K562 (cell line): ENCODE measurements around the gene KTI12. TPM values are rescaled to one million over a fixed set of nuclear protein-coding genes. Genes with fewer than 3 reads are reported as not detected.
A peak's percentile ranks its signal among the peaks of the same experiment; 100 is the strongest.

Experiments
- ATF7 ChIP-seq: fragments of 450-650 bp; IDR thresholded peaks from 2 replicates; pipeline ENCODE4 v1.7.1; 2014; ENCODE audit warnings: mild to moderate bottlenecking, moderate library complexity
- CBX1 ChIP-seq: sonication (generic); IDR thresholded peaks from 2 replicates; pipeline ENCODE4 v1.6.1; 2016; ENCODE audit warnings: antibody characterized with exemption, low read depth, mild to moderate bottlenecking
- CSDE1 ChIP-seq, 2 experiments: fragments of 450-650 bp; IDR thresholded peaks; 2 replicates each; pipeline ENCODE4 v1.6.1; 2016; ENCODE audit warnings: mild to moderate bottlenecking in 1 of 2
- FOXA1 ChIP-seq: fragments of 450-650 bp; IDR thresholded peaks from 2 replicates; pipeline ENCODE4 v1.6.1; 2016; ENCODE audit warnings: mild to moderate bottlenecking, borderline replicate concordance
- HDAC8 ChIP-seq: fragments of 450-650 bp; IDR thresholded peaks from 2 replicates; pipeline ENCODE4 v1.6.1; 2016; ENCODE audit warnings: mild to moderate bottlenecking, missing genetic modification characterization, moderate library complexity, missing compliant biosample characterization
- HNRNPH1 ChIP-seq: fragments of 200-400 bp; formaldehyde crosslinking; optimal IDR thresholded peaks from 2 replicates; pipeline ENCODE3; 2017; ENCODE audit warnings: low read depth, mild to moderate bottlenecking, low read length, moderate library complexity
- KDM2B ChIP-seq: fragments of 250-450 bp; sonication (Bioruptor Pico); IDR thresholded peaks from 2 replicates; pipeline ENCODE4 v1.8.0; 2021; ENCODE audit warnings: mild to moderate bottlenecking, moderate library complexity
- MCM7 ChIP-seq, 2 experiments: fragments of 450-650 bp; IDR thresholded peaks; 2 replicates each; pipeline ENCODE4 v1.6.1; 2016 to 2018
- NBN ChIP-seq: fragments of 450-650 bp; IDR thresholded peaks from 2 replicates; pipeline ENCODE4 v1.6.1; 2016; ENCODE audit warnings: low read depth, mild to moderate bottlenecking
- NFRKB ChIP-seq: fragments of 450-650 bp; IDR thresholded peaks from 2 replicates; pipeline ENCODE4 v1.6.1; 2016; ENCODE audit warnings: low read depth
- OTX1 ChIP-seq: fragments of 450-650 bp; formaldehyde crosslinking; IDR thresholded peaks from 2 replicates; pipeline ENCODE4 v1.4.0; 2022; ENCODE audit warnings: mild to moderate bottlenecking
- PTBP1 ChIP-seq: fragments of 200-400 bp; formaldehyde crosslinking; IDR thresholded peaks from 2 replicates; pipeline ENCODE4 v1.6.1; 2017; ENCODE audit warnings: low read depth, low read length
- RBM39 ChIP-seq: fragments of 200-400 bp; formaldehyde crosslinking; optimal IDR thresholded peaks from 2 replicates; pipeline ENCODE3; 2018; ENCODE audit warnings: low read depth, low read length
- SUPT5H ChIP-seq: fragments of 450-650 bp; IDR thresholded peaks from 2 replicates; pipeline ENCODE4 v1.6.1; 2016
- ZC3H4 ChIP-seq: sonication (generic); formaldehyde crosslinking; IDR thresholded peaks from 2 replicates; pipeline ENCODE4 v1.9.0; 2021; ENCODE audit warnings: missing genetic modification reagents, borderline replicate concordance
- ZKSCAN8 ChIP-seq: fragments of 200-800 bp; sonication (Bioruptor generic); IDR thresholded peaks from 2 replicates; pipeline ENCODE4 v1.6.1; 2016; ENCODE audit warnings: missing genetic modification characterization, missing compliant biosample characterization
- ZNF146 ChIP-seq: IDR thresholded peaks from one replicate; pipeline ENCODE4 v1.6.1; 2018; ENCODE audit warnings: missing compliant biosample characterization; ENCODE audit not compliant: unreplicated experiment
- ZNF586 ChIP-seq: fragments of 450-650 bp; formaldehyde crosslinking; conservative IDR thresholded peaks from 2 replicates; pipeline ENCODE4 v1.4.0; 2020; ENCODE audit warnings: mild to moderate bottlenecking, moderate library complexity
- polyA plus RNA-seq, 8 experiments: library from polyadenylated mRNA; depleted of rRNA in 4 of 8; stranded (reverse) in 5 of 8; unstranded in 3 of 8; fragments of >200 nt; fragmentation: Nextera tagmentation in 2 of 8; fragmentation: Illumina TruSeq in 1 of 8; extraction: Ambion mirVana in 2 of 8; extraction: Trizol in 1 of 8; gene quantifications; 2 replicates each; pipeline versions ENCODE4 v1.2.1 to v1.2.3, GENCODE V29; 2011 to 2014; ENCODE audit warnings: inconsistent platforms in 1 of 8, missing spikeins in 1 of 8
- total RNA-seq, 7 experiments: library from RNA; depleted of rRNA in 6 of 7; stranded (reverse); fragments of >200 nt in 6 of 7; fragmentation: Illumina TruSeq in 2 of 7; extraction: Trizol in 2 of 7; gene quantifications; 2 replicates each; pipeline versions ENCODE4 v1.2.1 to v1.2.3, GENCODE V29; 2011 to 2021; ENCODE audit warnings: low replicate concordance in 1 of 7
- TF ChIP-seq, protein P1 (sequence below): fragments of 200-800 bp; sonication (Bioruptor generic); IDR thresholded peaks from 2 replicates; pipeline ENCODE4 v1.6.1; 2017; ENCODE audit warnings: missing genetic modification characterization, missing compliant biosample characterization
- TF ChIP-seq, protein P2 (sequence below): fragments of 250-450 bp; sonication (Bioruptor Pico); IDR thresholded peaks from 2 replicates; pipeline ENCODE4 v1.4.0; 2020; ENCODE audit warnings: mild to moderate bottlenecking, moderate library complexity
- TF ChIP-seq, protein P3 (sequence below): sonication (generic); formaldehyde crosslinking; IDR thresholded peaks from 2 replicates; pipeline ENCODE4 v1.9.0; 2022; ENCODE audit warnings: mild to moderate bottlenecking, missing genetic modification reagents
- TF ChIP-seq, protein P4 (sequence below): sonication (generic); formaldehyde crosslinking; IDR thresholded peaks from 2 replicates; pipeline ENCODE4 v1.8.0; 2022; ENCODE audit warnings: mild to moderate bottlenecking, missing genetic modification reagents
- TF ChIP-seq, protein P5 (sequence below): sonication (generic); formaldehyde crosslinking; IDR thresholded peaks from 2 replicates; pipeline ENCODE4 v1.8.0; 2022; ENCODE audit warnings: missing genetic modification reagents, mild to moderate bottlenecking, borderline replicate concordance

The KTI12 gene
- total and polyA plus RNA-seq, 9 of the 15 experiments (the other 6 are each of a cell fraction or from before 2014, with no cell fraction given): 3.1 to 22.8 (median 11.6) TPM

DNA sequence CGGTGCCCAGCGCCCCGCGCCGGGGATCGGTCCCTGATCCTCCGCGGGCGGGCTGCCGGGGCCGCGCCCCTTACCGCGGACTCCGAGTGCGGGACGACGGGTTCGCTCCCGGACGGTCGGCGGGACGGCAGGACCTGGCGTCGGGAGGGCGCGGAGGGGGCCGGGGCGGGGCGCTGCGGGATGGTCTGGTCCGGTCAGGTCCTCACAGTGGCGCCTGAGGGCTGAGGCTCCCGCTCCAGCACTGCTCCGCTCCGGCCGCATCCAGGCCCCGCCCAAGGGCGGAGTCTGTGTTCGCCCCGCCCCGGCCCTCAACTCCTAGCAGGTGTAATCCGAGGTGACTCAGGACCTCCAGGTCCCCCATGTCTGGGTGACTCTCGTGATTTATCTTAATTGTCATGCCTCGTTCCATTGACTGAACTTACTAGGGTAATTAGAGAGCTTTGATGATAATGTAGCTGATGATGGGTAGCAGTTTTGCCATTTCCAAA, 43.1 kb downstream of the KTI12 start, which contains the start of gene RAB3B (continued):
- TF ChIP-seq, protein P1, sequence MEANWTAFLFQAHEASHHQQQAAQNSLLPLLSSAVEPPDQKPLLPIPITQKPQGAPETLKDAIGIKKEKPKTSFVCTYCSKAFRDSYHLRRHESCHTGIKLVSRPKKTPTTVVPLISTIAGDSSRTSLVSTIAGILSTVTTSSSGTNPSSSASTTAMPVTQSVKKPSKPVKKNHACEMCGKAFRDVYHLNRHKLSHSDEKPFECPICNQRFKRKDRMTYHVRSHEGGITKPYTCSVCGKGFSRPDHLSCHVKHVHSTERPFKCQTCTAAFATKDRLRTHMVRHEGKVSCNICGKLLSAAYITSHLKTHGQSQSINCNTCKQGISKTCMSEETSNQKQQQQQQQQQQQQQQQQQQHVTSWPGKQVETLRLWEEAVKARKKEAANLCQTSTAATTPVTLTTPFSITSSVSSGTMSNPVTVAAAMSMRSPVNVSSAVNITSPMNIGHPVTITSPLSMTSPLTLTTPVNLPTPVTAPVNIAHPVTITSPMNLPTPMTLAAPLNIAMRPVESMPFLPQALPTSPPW (CRISPR knock-in tag): peak; percentile 12; the same call in 1 of the 2 replicates
- TF ChIP-seq KDM2B (CRISPR knock-in tag) (no peak), FOXA1 (no peak), HDAC8 (tag) (no peak), HNRNPH1 (no peak), SUPT5H (no peak), ZNF586 (no peak), NBN (no peak), ZNF146 (CRISPR knock-in tag) (no peak), NFRKB (no peak), CBX1 (no peak), ZKSCAN8 (no peak), RBM39 (no peak), OTX1 (CRISPR knock-in tag) (no peak), ATF7 (0 out of 2 replicates have a peak, but pooled peaks have one; percentile 36), MCM7 (IDR thresholded peaks at IDR 0.05) (no peak), PTBP1 (no peak), ZC3H4 (CRISPR knock-in tag) (no peak), CSDE1 (IDR thresholded peaks at IDR 0.05) (no peak)
- TF ChIP-seq, protein P2, sequence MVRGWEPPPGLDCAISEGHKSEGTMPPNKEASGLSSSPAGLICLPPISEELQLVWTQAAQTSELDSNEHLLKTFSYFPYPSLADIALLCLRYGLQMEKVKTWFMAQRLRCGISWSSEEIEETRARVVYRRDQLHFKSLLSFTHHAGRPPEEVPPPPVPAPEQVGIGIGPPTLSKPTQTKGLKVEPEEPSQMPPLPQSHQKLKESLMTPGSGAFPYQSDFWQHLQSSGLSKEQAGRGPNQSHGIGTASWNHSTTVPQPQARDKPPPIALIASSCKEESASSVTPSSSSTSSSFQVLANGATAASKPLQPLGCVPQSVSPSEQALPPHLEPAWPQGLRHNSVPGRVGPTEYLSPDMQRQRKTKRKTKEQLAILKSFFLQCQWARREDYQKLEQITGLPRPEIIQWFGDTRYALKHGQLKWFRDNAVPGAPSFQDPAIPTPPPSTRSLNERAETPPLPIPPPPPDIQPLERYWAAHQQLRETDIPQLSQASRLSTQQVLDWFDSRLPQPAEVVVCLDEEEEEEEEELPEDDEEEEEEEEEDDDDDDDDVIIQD: no peak
- TF ChIP-seq, protein P3, sequence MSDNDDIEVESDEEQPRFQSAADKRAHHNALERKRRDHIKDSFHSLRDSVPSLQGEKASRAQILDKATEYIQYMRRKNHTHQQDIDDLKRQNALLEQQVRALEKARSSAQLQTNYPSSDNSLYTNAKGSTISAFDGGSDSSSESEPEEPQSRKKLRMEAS (CRISPR knock-in tag): peak; percentile 54; the same call in 1 of the 2 replicates
- TF ChIP-seq, protein P4, sequence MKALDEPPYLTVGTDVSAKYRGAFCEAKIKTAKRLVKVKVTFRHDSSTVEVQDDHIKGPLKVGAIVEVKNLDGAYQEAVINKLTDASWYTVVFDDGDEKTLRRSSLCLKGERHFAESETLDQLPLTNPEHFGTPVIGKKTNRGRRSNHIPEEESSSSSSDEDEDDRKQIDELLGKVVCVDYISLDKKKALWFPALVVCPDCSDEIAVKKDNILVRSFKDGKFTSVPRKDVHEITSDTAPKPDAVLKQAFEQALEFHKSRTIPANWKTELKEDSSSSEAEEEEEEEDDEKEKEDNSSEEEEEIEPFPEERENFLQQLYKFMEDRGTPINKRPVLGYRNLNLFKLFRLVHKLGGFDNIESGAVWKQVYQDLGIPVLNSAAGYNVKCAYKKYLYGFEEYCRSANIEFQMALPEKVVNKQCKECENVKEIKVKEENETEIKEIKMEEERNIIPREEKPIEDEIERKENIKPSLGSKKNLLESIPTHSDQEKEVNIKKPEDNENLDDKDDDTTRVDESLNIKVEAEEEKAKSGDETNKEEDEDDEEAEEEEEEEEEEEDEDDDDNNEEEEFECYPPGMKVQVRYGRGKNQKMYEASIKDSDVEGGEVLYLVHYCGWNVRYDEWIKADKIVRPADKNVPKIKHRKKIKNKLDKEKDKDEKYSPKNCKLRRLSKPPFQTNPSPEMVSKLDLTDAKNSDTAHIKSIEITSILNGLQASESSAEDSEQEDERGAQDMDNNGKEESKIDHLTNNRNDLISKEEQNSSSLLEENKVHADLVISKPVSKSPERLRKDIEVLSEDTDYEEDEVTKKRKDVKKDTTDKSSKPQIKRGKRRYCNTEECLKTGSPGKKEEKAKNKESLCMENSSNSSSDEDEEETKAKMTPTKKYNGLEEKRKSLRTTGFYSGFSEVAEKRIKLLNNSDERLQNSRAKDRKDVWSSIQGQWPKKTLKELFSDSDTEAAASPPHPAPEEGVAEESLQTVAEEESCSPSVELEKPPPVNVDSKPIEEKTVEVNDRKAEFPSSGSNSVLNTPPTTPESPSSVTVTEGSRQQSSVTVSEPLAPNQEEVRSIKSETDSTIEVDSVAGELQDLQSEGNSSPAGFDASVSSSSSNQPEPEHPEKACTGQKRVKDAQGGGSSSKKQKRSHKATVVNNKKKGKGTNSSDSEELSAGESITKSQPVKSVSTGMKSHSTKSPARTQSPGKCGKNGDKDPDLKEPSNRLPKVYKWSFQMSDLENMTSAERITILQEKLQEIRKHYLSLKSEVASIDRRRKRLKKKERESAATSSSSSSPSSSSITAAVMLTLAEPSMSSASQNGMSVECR (CRISPR knock-in tag): no peak
- TF ChIP-seq, protein P5, sequence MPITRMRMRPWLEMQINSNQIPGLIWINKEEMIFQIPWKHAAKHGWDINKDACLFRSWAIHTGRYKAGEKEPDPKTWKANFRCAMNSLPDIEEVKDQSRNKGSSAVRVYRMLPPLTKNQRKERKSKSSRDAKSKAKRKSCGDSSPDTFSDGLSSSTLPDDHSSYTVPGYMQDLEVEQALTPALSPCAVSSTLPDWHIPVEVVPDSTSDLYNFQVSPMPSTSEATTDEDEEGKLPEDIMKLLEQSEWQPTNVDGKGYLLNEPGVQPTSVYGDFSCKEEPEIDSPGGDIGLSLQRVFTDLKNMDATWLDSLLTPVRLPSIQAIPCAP (CRISPR knock-in tag): no peak
